ENCODE data around the gene UGT1A1. TPM values are rescaled to one million over a fixed set of nuclear protein-coding genes. Genes with fewer than 3 reads are reported as not detected.

Gene UGT1A1
- total and polyA plus RNA-seq, 9 of the 15 experiments (the other 6 are each of a cell fraction or from before 2014, with no cell fraction given), result not detected

DNA sequence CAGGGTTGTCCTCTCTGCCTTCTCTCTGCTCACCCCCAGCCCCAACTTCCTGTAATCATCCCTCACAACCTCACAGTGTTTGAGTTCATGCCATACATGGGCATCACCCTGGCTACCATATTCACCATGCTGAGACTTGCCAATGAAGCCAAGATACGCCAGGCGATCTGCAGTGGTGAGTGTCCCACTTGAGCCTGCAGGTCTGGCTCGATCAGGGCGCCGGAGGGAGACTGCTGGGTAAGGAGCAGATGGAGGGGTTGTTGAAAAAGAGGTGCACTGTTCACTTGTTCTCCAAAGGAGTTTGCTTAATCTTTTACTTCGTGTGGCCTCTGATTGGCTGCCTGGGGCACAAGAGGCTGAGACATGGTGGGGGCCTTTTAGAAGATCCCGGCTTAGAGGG, 32.6 kb downstream of the UGT1A1 start:
- no peak for DNase-seq (ENCODE audit: extremely low read depth in 1 of 4, low spot score in 3 of 4)
- CTCF ChIA-PET (ENCODE audit: low intra/inter-chr PET ratio), result no interaction called here
- H4K20me1 ChIP-seq (replicated peaks; ENCODE audit: control insufficient read depth, insufficient read depth, low read length), result no peaks in the 10 kb centered on the region
- ATAC-seq, result no peak
- TF ChIP-seq ZNF778 (CRISPR knock-in tag; IDR thresholded peaks at IDR 0.05) (no peak), TEAD4 (IDR thresholded peaks at IDR 0.05; ENCODE audit: low read length) (no peak), TEAD4 (CRISPR knock-in tag; IDR thresholded peaks at IDR 0.05; ENCODE audit: borderline replicate concordance) (no peak), NCOA1 (IDR thresholded peaks at IDR 0.05; ENCODE audit: low read depth) (no peak), CSDE1 (IDR thresholded peaks at IDR 0.05) (no peak), MAFK (IDR thresholded peaks at IDR 0.05; ENCODE audit: low read length) (no peak), E2F3 (CRISPR knock-in tag; IDR thresholded peaks at IDR 0.05) (no peak), STAT5B (CRISPR knock-in tag; IDR thresholded peaks at IDR 0.05) (no peak), ZNF124 (CRISPR knock-in tag; IDR thresholded peaks at IDR 0.05) (no peak), MYNN (IDR thresholded peaks at IDR 0.05) (no peak), MYNN (CRISPR knock-in tag; IDR thresholded peaks at IDR 0.05) (no peak), ADNP (tag; IDR thresholded peaks at IDR 0.05) (no peak), LEF1 (IDR thresholded peaks at IDR 0.05) (no peak), SMAD1 (IDR thresholded peaks at IDR 0.05; ENCODE audit: low read depth, low read length, partially characterized antibody) (no peak), DACH1 (IDR thresholded peaks at IDR 0.05; ENCODE audit: partially characterized antibody) (no peak), NFATC3 (IDR thresholded peaks at IDR 0.05) (no peak)
- TF ChIP-seq, protein P1, sequence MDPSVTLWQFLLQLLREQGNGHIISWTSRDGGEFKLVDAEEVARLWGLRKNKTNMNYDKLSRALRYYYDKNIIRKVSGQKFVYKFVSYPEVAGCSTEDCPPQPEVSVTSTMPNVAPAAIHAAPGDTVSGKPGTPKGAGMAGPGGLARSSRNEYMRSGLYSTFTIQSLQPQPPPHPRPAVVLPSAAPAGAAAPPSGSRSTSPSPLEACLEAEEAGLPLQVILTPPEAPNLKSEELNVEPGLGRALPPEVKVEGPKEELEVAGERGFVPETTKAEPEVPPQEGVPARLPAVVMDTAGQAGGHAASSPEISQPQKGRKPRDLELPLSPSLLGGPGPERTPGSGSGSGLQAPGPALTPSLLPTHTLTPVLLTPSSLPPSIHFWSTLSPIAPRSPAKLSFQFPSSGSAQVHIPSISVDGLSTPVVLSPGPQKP (CRISPR knock-in tag; IDR thresholded peaks at IDR 0.05), result no peak
- TF ChIP-seq, protein P2, sequence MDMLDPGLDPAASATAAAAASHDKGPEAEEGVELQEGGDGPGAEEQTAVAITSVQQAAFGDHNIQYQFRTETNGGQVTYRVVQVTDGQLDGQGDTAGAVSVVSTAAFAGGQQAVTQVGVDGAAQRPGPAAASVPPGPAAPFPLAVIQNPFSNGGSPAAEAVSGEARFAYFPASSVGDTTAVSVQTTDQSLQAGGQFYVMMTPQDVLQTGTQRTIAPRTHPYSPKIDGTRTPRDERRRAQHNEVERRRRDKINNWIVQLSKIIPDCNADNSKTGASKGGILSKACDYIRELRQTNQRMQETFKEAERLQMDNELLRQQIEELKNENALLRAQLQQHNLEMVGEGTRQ (CRISPR knock-in tag; IDR thresholded peaks at IDR 0.05), result no peak
- TF ChIP-seq, protein P3, sequence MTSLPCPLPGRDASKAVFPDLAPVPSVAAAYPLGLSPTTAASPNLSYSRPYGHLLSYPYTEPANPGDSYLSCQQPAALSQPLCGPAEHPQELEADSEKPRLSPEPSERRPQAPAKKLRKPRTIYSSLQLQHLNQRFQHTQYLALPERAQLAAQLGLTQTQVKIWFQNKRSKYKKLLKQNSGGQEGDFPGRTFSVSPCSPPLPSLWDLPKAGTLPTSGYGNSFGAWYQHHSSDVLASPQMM (CRISPR knock-in tag; IDR thresholded peaks at IDR 0.05), result no peak
- TF ChIP-seq, protein P4, sequence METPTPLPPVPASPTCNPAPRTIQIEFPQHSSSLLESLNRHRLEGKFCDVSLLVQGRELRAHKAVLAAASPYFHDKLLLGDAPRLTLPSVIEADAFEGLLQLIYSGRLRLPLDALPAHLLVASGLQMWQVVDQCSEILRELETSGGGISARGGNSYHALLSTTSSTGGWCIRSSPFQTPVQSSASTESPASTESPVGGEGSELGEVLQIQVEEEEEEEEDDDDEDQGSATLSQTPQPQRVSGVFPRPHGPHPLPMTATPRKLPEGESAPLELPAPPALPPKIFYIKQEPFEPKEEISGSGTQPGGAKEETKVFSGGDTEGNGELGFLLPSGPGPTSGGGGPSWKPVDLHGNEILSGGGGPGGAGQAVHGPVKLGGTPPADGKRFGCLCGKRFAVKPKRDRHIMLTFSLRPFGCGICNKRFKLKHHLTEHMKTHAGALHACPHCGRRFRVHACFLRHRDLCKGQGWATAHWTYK (CRISPR knock-in tag; IDR thresholded peaks at IDR 0.05), result no peak
- no peak overlapping the region for H3K4me2 ChIP-seq (ENCODE audit: insufficient read depth, low read length)
- POLR2A ChIA-PET, result no interaction called here
- intact Hi-C loops (cut with micrococcal nuclease) (no loop called here), in situ Hi-C loops (cut with MboI) (no loop called here)
- no peak overlapping the region for H3K27ac ChIP-seq (ENCODE audit: extremely low read depth, low read depth, low read length)
- no peaks in the 10 kb centered on the region for H3K9me3 ChIP-seq (replicated peaks; ENCODE audit: control insufficient read depth, insufficient read depth, low read depth, low read length)
- no peak overlapping the region for H2AFZ ChIP-seq (ENCODE audit: low read depth, low read length)
- no peak for FAIRE-seq
- no peaks in the 10 kb centered on the region for H3K9me1 ChIP-seq (ENCODE audit: control insufficient read depth, insufficient read depth, low read length)
- no peak overlapping the region for H3K4me3 ChIP-seq
- H3K4me1 ChIP-seq (replicated peaks in 1 of 2; ENCODE audit: control insufficient read depth in 2 of 2, insufficient read depth in 2 of 2, low read length in 2 of 2), result no peaks in the 10 kb centered on the region; a peak in 1 of 5 replicates
- H3K79me2 ChIP-seq (ENCODE audit: control insufficient read depth, insufficient read depth, low read length), result no peaks in the 10 kb centered on the region
- H3K36me3 ChIP-seq (ENCODE audit: control insufficient read depth, insufficient read depth, low read length), result no peaks in the 10 kb centered on the region
- H3K27me3 ChIP-seq (ENCODE audit: control insufficient read depth in 2 of 2, insufficient read depth in 2 of 2, low read length in 2 of 2), result peaks cover 0 to 44% of the 10 kb centered on the region in 2 experiments; a peak in 2 of 5 replicates
- H3K9ac ChIP-seq (ENCODE audit: insufficient read depth in 1 of 2, low read depth in 2 of 2, low read length in 2 of 2), result no peak overlapping the region
- WGBS (ENCODE audit: insufficient coverage, low coverage, missing lambda C conversion rate), result 31% methylated on average over 7 of the region's 7 CpGs
- BruUV-seq (replicated peaks), result no TSS peak
